HUES64 (cell line): Measurements from ENCODE around the gene CCNJL.

ENCODE experiments used
- H3K27ac ChIP-seq: 2 replicates; pipeline ENCODE4 v1.7.0; 2013; ENCODE audit warnings: low read depth, low read length, inconsistent platforms
- H3K27me3 ChIP-seq: 2 replicates; pipeline ENCODE4 v1.6.1; 2013; ENCODE audit warnings: mild to moderate bottlenecking, low read length; ENCODE audit not compliant: insufficient read depth
- H3K36me3 ChIP-seq: 2 replicates; pipeline ENCODE4 v1.6.1; 2013; ENCODE audit warnings: mild to moderate bottlenecking, low read length; ENCODE audit not compliant: insufficient read depth
- H3K4me1 ChIP-seq: 2 replicates; pipeline ENCODE4 v1.6.1; 2013; ENCODE audit warnings: mild to moderate bottlenecking, low read length, moderate library complexity; ENCODE audit not compliant: insufficient read depth
- H3K4me3 ChIP-seq: 2 replicates; pipeline ENCODE4 v1.5.1; 2013; ENCODE audit warnings: mild to moderate bottlenecking, low read length, moderate library complexity
- H3K9ac ChIP-seq: 2 replicates; pipeline ENCODE4 v1.6.1; 2013; ENCODE audit warnings: mild to moderate bottlenecking, low read depth, low read length
- H3K9me3 ChIP-seq: 2 replicates; pipeline ENCODE4 v1.6.1; 2013; ENCODE audit warnings: low read depth, low read length; ENCODE audit not compliant: insufficient read depth
- WGBS: fragments of 150-250, 120-280 bp; methylation state at CpG from one replicate; pipeline ENCODE4 v1.1.7; 2013; ENCODE audit warnings: missing lambda C conversion rate; 5-methylcytosine and 5-hydroxymethylcytosine counted together

CCNJL gene

DNA sequence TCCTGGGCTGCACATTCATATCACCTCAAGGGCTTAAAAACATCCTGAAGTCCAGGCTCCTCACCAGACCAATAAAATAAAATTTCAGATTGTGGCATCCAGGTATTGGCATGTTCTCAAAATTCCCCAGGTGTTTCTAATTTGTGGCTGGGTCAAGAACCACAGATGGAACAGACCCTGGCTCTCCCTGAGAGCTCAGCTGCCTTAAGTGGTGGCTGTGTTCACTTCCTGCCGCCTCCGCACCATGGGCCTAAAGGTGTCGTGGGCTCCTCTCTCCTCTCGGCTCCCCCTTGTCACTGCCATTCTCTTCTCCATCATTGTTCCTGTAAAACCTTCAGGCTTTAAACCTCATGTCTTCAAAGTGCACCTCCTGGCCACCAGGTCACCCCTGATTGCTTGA is 17.8 kb upstream of the CCNJL start:
- H3K27ac ChIP-seq, result no peak overlapping the region
- WGBS, result 94% methylated on average over 4 of the region's 4 CpGs
- no peak overlapping the region for H3K4me3 ChIP-seq
- H3K4me1 ChIP-seq, result no peaks in the 10 kb centered on the region
- H3K9me3 ChIP-seq, result no peaks in the 10 kb centered on the region
- no peaks in the 10 kb centered on the region for H3K36me3 ChIP-seq
- H3K27me3 ChIP-seq, result no peaks in the 10 kb centered on the region
- no peak overlapping the region for H3K9ac ChIP-seq

DNA sequence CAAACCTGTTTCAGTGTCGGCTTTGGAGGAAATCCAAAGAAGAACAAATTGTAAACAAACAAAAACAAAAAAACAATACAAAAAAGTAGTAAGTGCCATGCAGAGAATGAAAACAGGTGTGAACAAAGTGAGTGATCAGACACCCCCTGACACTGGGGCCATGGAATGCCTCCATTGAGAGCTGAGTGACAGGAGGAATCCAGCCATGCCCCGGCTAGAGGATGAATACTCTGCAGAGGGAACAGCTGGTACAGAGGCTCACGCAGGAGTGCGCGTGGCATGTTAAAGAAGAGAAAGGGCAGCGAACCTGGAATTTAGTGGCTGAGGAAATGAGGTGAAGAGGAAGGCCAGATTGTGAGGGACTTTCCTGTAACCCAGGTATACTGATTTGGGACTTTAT is 15.5 kb upstream of the CCNJL start:
- no peaks in the 10 kb centered on the region for H3K27me3 ChIP-seq
- no peaks in the 10 kb centered on the region for H3K36me3 ChIP-seq
- no peaks in the 10 kb centered on the region for H3K4me1 ChIP-seq
- 89% methylated on average over 6 of the region's 6 CpGs for WGBS
- no peak overlapping the region for H3K27ac ChIP-seq
- no peaks in the 10 kb centered on the region for H3K9me3 ChIP-seq
- H3K9ac ChIP-seq, result no peak overlapping the region
- H3K4me3 ChIP-seq, result no peak overlapping the region

DNA sequence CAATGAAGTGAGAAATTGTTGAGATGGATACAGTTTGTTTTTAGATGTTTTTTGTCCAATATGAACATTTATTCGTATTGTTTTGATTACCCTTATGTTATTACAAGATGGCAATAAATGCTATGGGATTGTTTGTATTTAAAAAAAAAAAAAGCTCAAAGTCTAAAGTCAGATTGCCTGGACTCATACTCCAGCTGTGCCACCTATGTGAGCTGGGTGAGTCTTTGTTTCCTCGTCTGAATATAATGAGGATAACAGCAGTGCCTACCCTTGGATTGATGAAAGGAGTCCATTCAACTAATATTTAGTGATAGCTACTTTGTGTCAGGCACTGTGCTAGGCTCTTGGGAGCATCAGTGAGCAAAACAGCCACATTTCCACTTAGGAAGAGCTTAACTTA is 14.6 kb upstream of the CCNJL start:
- no peak overlapping the region for H3K9ac ChIP-seq
- H3K27ac ChIP-seq, result no peak overlapping the region
- no peak overlapping the region for H3K4me3 ChIP-seq
- H3K36me3 ChIP-seq, result no peaks in the 10 kb centered on the region
- no peaks in the 10 kb centered on the region for H3K27me3 ChIP-seq
- 93% methylated on average over 2 of the region's 2 CpGs for WGBS
- no peaks in the 10 kb centered on the region for H3K9me3 ChIP-seq
- H3K4me1 ChIP-seq, result no peaks in the 10 kb centered on the region

DNA sequence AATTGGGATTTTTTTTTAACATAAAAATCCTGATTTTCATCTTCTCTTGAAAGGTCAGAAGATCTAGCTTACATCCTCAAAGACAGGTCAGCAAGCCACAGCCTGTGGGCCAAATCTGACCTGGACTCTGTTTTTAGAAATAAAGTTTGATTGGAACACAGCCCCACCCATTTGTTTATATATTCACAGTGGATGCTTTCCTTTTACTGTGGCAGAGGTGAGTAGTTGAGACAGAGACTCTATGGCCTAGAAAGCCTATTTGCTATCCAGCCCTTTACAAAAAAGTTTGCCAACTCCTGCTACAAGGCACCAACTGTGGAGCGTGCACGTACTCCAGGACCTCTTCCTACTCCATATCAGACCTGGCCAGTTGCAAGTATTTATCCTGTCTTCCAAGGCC is 13.4 kb upstream of the CCNJL start:
- Histone ChIP-seq H3K9ac (no peak overlapping the region), H3K27me3 (no peaks in the 10 kb centered on the region)
- 94% methylated on average over 2 of the region's 2 CpGs for WGBS

DNA sequence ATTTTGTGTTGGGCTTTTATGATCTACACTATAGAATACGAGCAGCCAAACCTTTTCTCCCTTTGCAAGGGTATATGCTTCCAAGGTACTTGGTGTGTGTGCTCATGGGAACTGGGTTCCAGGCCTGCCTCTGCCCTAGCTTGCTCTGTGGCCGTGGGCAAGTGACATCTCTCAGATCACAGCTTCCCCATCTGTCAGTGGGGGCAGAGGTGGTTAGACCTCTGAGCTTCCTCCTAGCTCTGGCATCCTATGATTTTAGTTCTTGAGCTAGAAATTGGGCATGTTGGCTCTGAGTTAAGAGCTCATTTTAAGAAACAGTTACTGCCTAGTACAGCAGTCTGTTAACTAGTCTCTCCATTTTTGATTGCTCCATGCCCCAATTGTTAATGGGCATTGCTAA is 12.5 kb upstream of the CCNJL start:
- Histone ChIP-seq H3K9me3 (no peaks in the 10 kb centered on the region), H3K4me1 (peaks cover 5% of the 10 kb centered on the region; the same call in 1 of the 2 replicates), H3K36me3 (no peaks in the 10 kb centered on the region), H3K4me3 (no peak overlapping the region), H3K27me3 (no peaks in the 10 kb centered on the region), H3K27ac (no peak overlapping the region), H3K9ac (no peak overlapping the region)
- 87% methylated on average over 2 of the region's 2 CpGs for WGBS

More for the DNA sequence above, 13.4 kb upstream of the CCNJL start:
- no peak overlapping the region for H3K4me3 ChIP-seq
- no peak overlapping the region for H3K27ac ChIP-seq
- H3K36me3 ChIP-seq, result no peaks in the 10 kb centered on the region
- H3K4me1 ChIP-seq, result peaks cover 5% of the 10 kb centered on the region; the same call in 1 of the 2 replicates
- H3K9me3 ChIP-seq, result no peaks in the 10 kb centered on the region

DNA sequence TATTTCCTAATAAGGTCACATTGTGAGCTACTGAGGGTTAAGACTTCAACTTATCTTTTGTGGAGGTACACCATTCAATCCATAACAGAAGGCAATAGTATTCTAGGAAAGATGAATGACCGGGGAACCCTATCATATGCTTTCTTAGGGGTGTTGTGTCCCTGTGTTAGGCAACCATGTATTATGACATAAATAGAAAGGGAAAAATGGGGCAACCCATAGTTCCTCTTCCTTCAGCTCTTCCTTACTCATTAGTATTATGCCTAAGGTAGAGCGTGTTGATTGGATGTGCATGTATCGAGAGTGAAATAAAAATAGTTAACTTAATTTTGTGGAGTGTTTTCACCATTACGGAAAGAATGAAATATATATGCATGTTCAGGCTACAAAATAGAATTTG is 6.0 kb upstream of the CCNJL start:
- WGBS, result 98% methylated on average over 3 of the region's 4 CpGs
- H3K27me3 ChIP-seq, result no peaks in the 10 kb centered on the region; the same call in 1 of the 2 replicates
- no peak overlapping the region for H3K4me3 ChIP-seq
- H3K27ac ChIP-seq, result no peak overlapping the region
- no peaks in the 10 kb centered on the region for H3K36me3 ChIP-seq
- H3K4me1 ChIP-seq, result peaks cover 17% of the 10 kb centered on the region
- H3K9ac ChIP-seq, result no peak overlapping the region
- H3K9me3 ChIP-seq, result no peaks in the 10 kb centered on the region

DNA sequence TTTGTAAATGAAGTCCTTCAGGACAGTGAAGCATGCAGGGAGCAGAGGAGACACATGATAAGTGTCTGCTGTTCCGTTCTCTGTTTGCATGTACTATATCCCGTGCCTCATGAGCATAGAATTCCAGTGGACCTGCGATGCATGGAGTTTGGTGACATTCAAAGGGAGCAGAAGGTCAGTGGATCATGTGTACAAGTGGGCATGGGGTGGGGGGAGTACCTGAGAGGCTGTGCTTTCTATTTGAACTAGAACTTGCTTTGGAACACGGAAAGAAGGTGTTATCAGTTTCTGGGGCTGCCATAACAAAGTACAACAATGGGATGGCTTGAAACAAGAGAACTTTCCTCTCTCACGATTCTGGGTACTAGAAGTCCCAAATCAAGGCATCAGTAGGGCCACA is 5.1 kb upstream of the CCNJL start:
- no peaks in the 10 kb centered on the region for H3K9me3 ChIP-seq
- H3K4me1 ChIP-seq, result peaks cover 22% of the 10 kb centered on the region
- H3K27me3 ChIP-seq, result no peaks in the 10 kb centered on the region; the same call in 1 of the 2 replicates
- H3K27ac ChIP-seq, result no peak overlapping the region
- H3K9ac ChIP-seq, result no peak overlapping the region
- no peak overlapping the region for H3K4me3 ChIP-seq
- 91% methylated on average over 5 of the region's 5 CpGs for WGBS
- no peaks in the 10 kb centered on the region for H3K36me3 ChIP-seq

DNA sequence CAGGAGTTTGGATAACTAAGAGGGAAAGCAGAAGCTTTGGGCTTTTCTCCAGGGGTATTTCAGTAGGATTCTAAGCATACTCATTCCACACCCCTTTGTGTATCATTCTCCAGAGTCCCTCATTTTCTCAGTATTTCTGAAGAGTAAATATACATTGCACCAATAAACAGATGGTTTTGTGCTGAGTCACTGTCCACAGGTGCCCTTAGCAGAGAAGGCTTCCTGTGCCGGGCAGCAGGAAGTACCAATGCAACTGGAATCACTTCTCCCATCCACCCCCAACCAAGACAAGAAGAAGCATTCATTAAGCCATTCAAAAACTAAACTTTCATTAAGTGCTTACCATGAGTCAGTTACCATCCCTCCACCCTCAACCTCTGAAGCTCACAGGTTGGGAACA is 3.6 kb upstream of the CCNJL start:
- Histone ChIP-seq H3K9ac (no peak overlapping the region), H3K4me3 (no peak overlapping the region)

DNA sequence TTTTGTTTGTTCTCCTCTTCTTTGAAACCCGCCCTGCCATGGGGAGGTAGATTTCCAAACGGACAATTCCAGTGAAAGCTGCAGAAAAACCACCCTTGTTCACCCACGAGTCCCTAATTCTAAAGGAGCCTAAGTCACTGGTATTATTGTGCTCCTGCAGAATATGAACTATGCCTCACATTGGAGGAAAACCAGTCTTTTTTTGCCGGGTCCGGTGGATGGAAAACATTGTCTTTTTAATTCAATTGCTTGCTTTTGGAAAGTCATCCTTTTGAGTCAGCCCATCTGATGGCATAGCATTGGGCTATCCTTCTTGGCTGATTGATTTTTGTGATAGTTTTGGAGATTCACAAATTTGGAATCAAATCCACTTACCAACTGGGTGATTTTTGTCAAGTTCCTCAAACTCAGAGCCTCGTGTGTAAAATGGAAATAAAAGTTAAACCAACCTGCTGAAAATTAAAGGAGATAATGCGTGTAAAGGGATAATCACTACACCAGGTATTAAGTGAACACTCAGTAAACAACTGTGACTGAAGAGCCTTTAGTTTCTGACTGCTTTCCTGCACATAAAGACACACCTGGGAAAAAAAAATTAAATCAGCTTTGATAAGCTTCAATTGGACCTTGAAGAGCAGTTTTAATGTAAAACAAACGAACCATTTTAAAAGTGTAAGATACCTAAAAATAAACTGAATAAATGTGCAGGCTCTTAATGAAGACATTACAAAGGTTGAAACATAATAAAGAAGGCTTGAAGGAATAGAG is 780 bp upstream of the CCNJL start:
- peaks cover 20% of the 10 kb centered on the region for H3K36me3 ChIP-seq
- peak overlapping the region; percentile 84 for H3K27ac ChIP-seq
- no peaks in the 10 kb centered on the region; the same call in 1 of the 2 replicates for H3K27me3 ChIP-seq
- peaks cover 21% of the 10 kb centered on the region for H3K4me1 ChIP-seq
- peak overlapping the region; percentile 88 for H3K4me3 ChIP-seq
- no peaks in the 10 kb centered on the region for H3K9me3 ChIP-seq
- peak overlapping the region; percentile 86 for H3K9ac ChIP-seq
- WGBS, result 24% methylated on average over 7 of the region's 8 CpGs

More for the DNA sequence above, 3.6 kb upstream of the CCNJL start:
- peak overlapping the region; percentile 9; the same call in 1 of the 2 replicates for H3K27ac ChIP-seq
- peaks cover 23% of the 10 kb centered on the region for H3K4me1 ChIP-seq
- H3K36me3 ChIP-seq, result no peaks in the 10 kb centered on the region
- no peaks in the 10 kb centered on the region; the same call in 1 of the 2 replicates for H3K27me3 ChIP-seq
- H3K9me3 ChIP-seq, result no peaks in the 10 kb centered on the region
- WGBS, result 63% methylated on average over 1 of the region's 1 CpG

DNA sequence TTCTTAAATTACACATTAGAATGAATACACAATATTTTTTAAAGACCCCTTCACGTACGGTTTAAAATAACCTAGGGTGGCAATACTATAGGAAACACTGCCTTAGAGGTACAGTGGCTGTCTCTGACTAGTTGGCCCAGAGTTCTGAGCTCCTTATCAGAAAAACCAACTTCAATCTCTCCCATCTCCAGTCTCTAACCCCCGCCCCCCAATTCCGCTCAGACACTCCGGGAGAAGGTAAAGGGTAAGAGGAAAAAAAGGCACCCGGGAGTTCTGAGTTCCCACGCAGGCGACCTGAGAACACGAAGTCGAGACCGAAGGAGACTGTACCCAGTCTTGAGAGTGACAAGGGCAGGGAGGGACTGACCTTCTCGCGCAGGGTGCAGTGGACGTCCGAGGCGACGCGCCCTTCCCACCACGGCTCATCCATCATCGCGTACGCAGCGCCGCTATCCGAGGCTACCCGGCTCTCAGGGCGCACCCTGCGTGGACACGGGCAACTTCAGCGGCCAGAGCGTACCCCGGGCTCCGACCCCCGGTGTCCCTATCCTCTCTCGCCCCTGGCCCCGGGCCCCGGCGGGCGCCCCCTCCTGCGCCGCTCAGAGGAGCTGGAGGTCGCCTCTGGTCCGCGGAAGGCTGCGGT is 752 bp downstream of the CCNJL start:
- Histone ChIP-seq H3K4me3 (peak overlapping the region; percentile 88), H3K4me1 (peaks cover 21% of the 10 kb centered on the region), H3K36me3 (peaks cover 35% of the 10 kb centered on the region), H3K27ac (no peak overlapping the region), H3K9ac (peak overlapping the region; percentile 86), H3K27me3 (no peaks in the 10 kb centered on the region; the same call in 1 of the 2 replicates), H3K9me3 (no peaks in the 10 kb centered on the region)
- WGBS, result under 1% methylated on average over 44 of the region's 45 CpGs

GRCh38 chr5:160310552-160311295 is 1.6 kb downstream of the CCNJL start:
- Histone ChIP-seq H3K36me3 (peaks cover 36% of the 10 kb centered on the region), H3K9ac (no peak overlapping the region), H3K4me3 (peak overlapping the region; percentile 88), H3K4me1 (peaks cover 16% of the 10 kb centered on the region), H3K27me3 (no peaks in the 10 kb centered on the region; the same call in 1 of the 2 replicates), H3K9me3 (no peaks in the 10 kb centered on the region), H3K27ac (no peak overlapping the region)
- WGBS, result 72% methylated on average over 4 of the region's 4 CpGs
